Measurements from ENCODE around the gene PPP1R14D.

Gene PPP1R14D

GRCh38 chr15:40852529-40852928, 24.0 kb upstream of the PPP1R14D start:
- no peak for DNase-seq

- DNase-seq: no peak
Measured at GRCh38 chr15:40850576-40851112, 22.1 kb upstream of the PPP1R14D start.

GRCh38 chr15:40847223-40847961, 18.9 kb upstream of the PPP1R14D start:
- DNase-seq: no peak

GRCh38 chr15:40846841-40847222, 18.3 kb upstream of the PPP1R14D start:
- DNase-seq: no peak

- no peak for DNase-seq
Measured at GRCh38 chr15:40845511-40846284, 17.2 kb upstream of the PPP1R14D start.

GRCh38 chr15:40845036-40845435, 16.5 kb upstream of the PPP1R14D start:
- no peak for DNase-seq

- peak; percentile 56 to 67 for DNase-seq
Measured at GRCh38 chr15:40844696-40845030, 16.2 kb upstream of the PPP1R14D start.

GRCh38 chr15:40843885-40844695, 15.6 kb upstream of the PPP1R14D start, which contains the start of gene SPINT1:
Gene SPINT1, plus strand, starts transcription at chr15:40844048. Its CDS starts 507 bp downstream, at chr15:40844555.
- DNase-seq: peak; percentile 83 to 86

GRCh38 chr15:40843261-40843884, 14.9 kb upstream of the PPP1R14D start:
- peak in 1 of 2 experiments; percentile 27 for DNase-seq

- DNase-seq: no peak
Measured at GRCh38 chr15:40841741-40842140, 13.2 kb upstream of the PPP1R14D start.

- no peak for DNase-seq
Measured at GRCh38 chr15:40838756-40839155, 10.2 kb upstream of the PPP1R14D start.

GRCh38 chr15:40836020-40836419, 7.5 kb upstream of the PPP1R14D start:
- DNase-seq: no peak

- no peak for DNase-seq
Measured at GRCh38 chr15:40832903-40833302, 4.4 kb upstream of the PPP1R14D start.

GRCh38 chr15:40831861-40832260, 3.4 kb upstream of the PPP1R14D start:
- no peak for DNase-seq

- no peak for DNase-seq
Measured at GRCh38 chr15:40830884-40831283, 2.4 kb upstream of the PPP1R14D start.

GRCh38 chr15:40829115-40829514, 607 bp upstream of the PPP1R14D start:
- DNase-seq: no peak

- DNase-seq: no peak
Measured at GRCh38 chr15:40826423-40827075, 2.0 kb downstream of the PPP1R14D start.

- no peak for DNase-seq
Measured at GRCh38 chr15:40825661-40826422, 2.7 kb downstream of the PPP1R14D start.

- no peak for DNase-seq
Measured at GRCh38 chr15:40823572-40824343, 4.8 kb downstream of the PPP1R14D start.

GRCh38 chr15:40821195-40821594, 7.3 kb downstream of the PPP1R14D start:
- no peak for DNase-seq

GRCh38 chr15:40819048-40819447, 9.5 kb downstream of the PPP1R14D start:
- DNase-seq: no peak
